ENCODE measurements around the gene TRMT10B. TPM values are rescaled to one million over a fixed set of nuclear protein-coding genes. Genes with fewer than 3 reads are reported as not detected.

The TRMT10B gene
- 10 to 100 TPM; 11.6 to 13.8 TPM for total RNA-seq

GRCh38 chr9:37753489-37754190 lies at the start of gene TRMT10B:
TRMT10B (plus strand) TSS chr9:37753805; CDS start chr9:37761932, 8,127 bp downstream.
- peak; percentile 81 for DNase-seq
- Mint-ChIP-seq H3K36me3 (peaks cover 8% of the 10 kb centered on the region), H3K4me3 (peak within 1 kb of the TSS; percentile 94), H3K9me3 (ENCODE audit: low read depth) (no peaks in the 10 kb centered on the region), H3K4me1 (peaks cover 26% of the 10 kb centered on the region), H3K27ac (peak within 1 kb of the TSS; percentile 91), H3K27me3 (no peaks in the 10 kb centered on the region)
- ATAC-seq = peak; percentile 94
- CTCF ChIA-PET = no interaction called here

- peaks cover 41% of the 10 kb centered on the region for H3K27me3 Mint-ChIP-seq
- ATAC-seq = no peak
- H3K36me3 Mint-ChIP-seq = no peaks in the 10 kb centered on the region
- CTCF ChIA-PET = no interaction called here
- DNase-seq = no peak
- H3K4me3 Mint-ChIP-seq = no peak overlapping the region
- H3K9me3 Mint-ChIP-seq (ENCODE audit: low read depth) = no peaks in the 10 kb centered on the region
- peaks cover 9% of the 10 kb centered on the region for H3K4me1 Mint-ChIP-seq
- H3K27ac Mint-ChIP-seq = no peak overlapping the region
Measured at GRCh38 chr9:37705787-37706186, 47.8 kb upstream of the TRMT10B start.

- ATAC-seq (no peak), DNase-seq (no peak)
- no peaks in the 10 kb centered on the region for H3K9me3 Mint-ChIP-seq (ENCODE audit: low read depth)
- H3K4me3 Mint-ChIP-seq = no peak overlapping the region
- H3K27ac Mint-ChIP-seq = no peak overlapping the region
- no peaks in the 10 kb centered on the region for H3K36me3 Mint-ChIP-seq
- peaks cover 9% of the 10 kb centered on the region for H3K4me1 Mint-ChIP-seq
- H3K27me3 Mint-ChIP-seq = peaks cover 41% of the 10 kb centered on the region
- CTCF ChIA-PET = no interaction called here
Measured at GRCh38 chr9:37706290-37706689, 47.3 kb upstream of the TRMT10B start.

- CTCF ChIA-PET = no interaction called here
- DNase-seq (no peak), ATAC-seq (no peak)
- peaks cover 41% of the 10 kb centered on the region for H3K27me3 Mint-ChIP-seq
- no peaks in the 10 kb centered on the region for H3K9me3 Mint-ChIP-seq (ENCODE audit: low read depth)
- H3K4me3 Mint-ChIP-seq = no peak overlapping the region
- no peaks in the 10 kb centered on the region for H3K36me3 Mint-ChIP-seq
- H3K4me1 Mint-ChIP-seq = peaks cover 12% of the 10 kb centered on the region
- no peak overlapping the region for H3K27ac Mint-ChIP-seq
Measured at GRCh38 chr9:37707748-37708147, 45.9 kb upstream of the TRMT10B start.

- Mint-ChIP-seq H3K27ac (no peak overlapping the region), H3K27me3 (peaks cover 44% of the 10 kb centered on the region), H3K36me3 (no peaks in the 10 kb centered on the region), H3K9me3 (ENCODE audit: low read depth) (no peaks in the 10 kb centered on the region), H3K4me3 (no peak overlapping the region), H3K4me1 (peaks cover 12% of the 10 kb centered on the region)
- DNase-seq (no peak), ATAC-seq (no peak)
- CTCF ChIA-PET = interaction anchor here (0.7 kb wide), 1 partner anchor 258 kb away, joined by 4 read pairs; no protein-coding TSS in a partner anchor
Measured at GRCh38 chr9:37710046-37710445, 43.6 kb upstream of the TRMT10B start.

GRCh38 chr9:37715260-37715659 lies 38.3 kb upstream of the TRMT10B start:
- Mint-ChIP-seq H3K27ac (no peak overlapping the region), H3K4me1 (peaks cover 7% of the 10 kb centered on the region), H3K27me3 (peaks cover 26% of the 10 kb centered on the region), H3K9me3 (ENCODE audit: low read depth) (no peaks in the 10 kb centered on the region), H3K36me3 (no peaks in the 10 kb centered on the region), H3K4me3 (no peak overlapping the region)
- CTCF ChIA-PET = no interaction called here
- DNase-seq (no peak), ATAC-seq (no peak)

- peaks cover 7% of the 10 kb centered on the region for H3K4me1 Mint-ChIP-seq
- DNase-seq (no peak), ATAC-seq (no peak)
- H3K27ac Mint-ChIP-seq = no peak overlapping the region
- H3K4me3 Mint-ChIP-seq = no peak overlapping the region
- no peaks in the 10 kb centered on the region for H3K36me3 Mint-ChIP-seq
- no peaks in the 10 kb centered on the region for H3K9me3 Mint-ChIP-seq (ENCODE audit: low read depth)
- peaks cover 23% of the 10 kb centered on the region for H3K27me3 Mint-ChIP-seq
- CTCF ChIA-PET = no interaction called here
Measured at GRCh38 chr9:37715991-37716505, 37.6 kb upstream of the TRMT10B start.

- peaks cover 18% of the 10 kb centered on the region for H3K27me3 Mint-ChIP-seq
- no peaks in the 10 kb centered on the region for H3K9me3 Mint-ChIP-seq (ENCODE audit: low read depth)
- no peak overlapping the region for H3K4me3 Mint-ChIP-seq
- H3K27ac Mint-ChIP-seq = no peak overlapping the region
- CTCF ChIA-PET = no interaction called here
- H3K36me3 Mint-ChIP-seq = no peaks in the 10 kb centered on the region
- peaks cover 4% of the 10 kb centered on the region for H3K4me1 Mint-ChIP-seq
- no peak for ATAC-seq
- no peak for DNase-seq
Measured at GRCh38 chr9:37719526-37719925, 34.1 kb upstream of the TRMT10B start.

GRCh38 chr9:37727013-37727412 lies 26.6 kb upstream of the TRMT10B start:
- CTCF ChIA-PET = no interaction called here
- Mint-ChIP-seq H3K36me3 (no peaks in the 10 kb centered on the region), H3K27ac (no peak overlapping the region), H3K4me3 (no peak overlapping the region), H3K9me3 (ENCODE audit: low read depth) (no peaks in the 10 kb centered on the region), H3K27me3 (peaks cover 19% of the 10 kb centered on the region), H3K4me1 (no peaks in the 10 kb centered on the region)
- ATAC-seq (no peak), DNase-seq (no peak)

GRCh38 chr9:37729499-37729898 lies 24.1 kb upstream of the TRMT10B start:
- H3K9me3 Mint-ChIP-seq (ENCODE audit: low read depth) = no peaks in the 10 kb centered on the region
- H3K36me3 Mint-ChIP-seq = no peaks in the 10 kb centered on the region
- peaks cover 38% of the 10 kb centered on the region for H3K27me3 Mint-ChIP-seq
- no peak for ATAC-seq
- CTCF ChIA-PET = interaction anchor here (0.7 kb wide), 1 partner anchor 364 kb away, joined by 3 read pairs; no protein-coding TSS in a partner anchor
- H3K27ac Mint-ChIP-seq = no peak overlapping the region
- DNase-seq = no peak
- no peaks in the 10 kb centered on the region for H3K4me1 Mint-ChIP-seq
- H3K4me3 Mint-ChIP-seq = no peak overlapping the region

GRCh38 chr9:37730256-37730655 lies 23.3 kb upstream of the TRMT10B start:
- H3K4me1 Mint-ChIP-seq = no peaks in the 10 kb centered on the region
- H3K27ac Mint-ChIP-seq = no peak overlapping the region
- H3K36me3 Mint-ChIP-seq = no peaks in the 10 kb centered on the region
- peaks cover 41% of the 10 kb centered on the region for H3K27me3 Mint-ChIP-seq
- DNase-seq = no peak
- CTCF ChIA-PET = no interaction called here
- no peak for ATAC-seq
- no peaks in the 10 kb centered on the region for H3K9me3 Mint-ChIP-seq (ENCODE audit: low read depth)
- no peak overlapping the region for H3K4me3 Mint-ChIP-seq

GRCh38 chr9:37730839-37731238 lies 22.8 kb upstream of the TRMT10B start:
- CTCF ChIA-PET = no interaction called here
- no peak overlapping the region for H3K27ac Mint-ChIP-seq
- no peaks in the 10 kb centered on the region for H3K9me3 Mint-ChIP-seq (ENCODE audit: low read depth)
- H3K36me3 Mint-ChIP-seq = no peaks in the 10 kb centered on the region
- DNase-seq = no peak
- no peaks in the 10 kb centered on the region for H3K4me1 Mint-ChIP-seq
- H3K4me3 Mint-ChIP-seq = no peak overlapping the region
- H3K27me3 Mint-ChIP-seq = peaks cover 44% of the 10 kb centered on the region
- no peak for ATAC-seq

GRCh38 chr9:37732086-37732741 lies 21.4 kb upstream of the TRMT10B start:
- no peaks in the 10 kb centered on the region for H3K9me3 Mint-ChIP-seq (ENCODE audit: low read depth)
- H3K4me3 Mint-ChIP-seq = no peak overlapping the region
- no peaks in the 10 kb centered on the region for H3K36me3 Mint-ChIP-seq
- CTCF ChIA-PET = no interaction called here
- peaks cover 41% of the 10 kb centered on the region for H3K27me3 Mint-ChIP-seq
- H3K4me1 Mint-ChIP-seq = no peaks in the 10 kb centered on the region
- no peak for DNase-seq
- ATAC-seq = no peak
- no peak overlapping the region for H3K27ac Mint-ChIP-seq

GRCh38 chr9:37732952-37733351 lies 20.7 kb upstream of the TRMT10B start:
- H3K27me3 Mint-ChIP-seq = peaks cover 40% of the 10 kb centered on the region
- no peak overlapping the region for H3K4me3 Mint-ChIP-seq
- no peaks in the 10 kb centered on the region for H3K36me3 Mint-ChIP-seq
- no peak for DNase-seq
- no peaks in the 10 kb centered on the region for H3K9me3 Mint-ChIP-seq (ENCODE audit: low read depth)
- no peak overlapping the region for H3K27ac Mint-ChIP-seq
- CTCF ChIA-PET = interaction anchor here (1.6 kb wide), 1 partner anchor 11 kb away, joined by 4 read pairs; no protein-coding TSS in a partner anchor
- H3K4me1 Mint-ChIP-seq = no peaks in the 10 kb centered on the region
- no peak for ATAC-seq

All from activated CD8-positive, alpha-beta memory T cell treated with anti-CD3 and anti-CD28 coated beads, Interleukin-2, amount 10 ng/mL, durations not matched to agents 7 days and 5 days (primary cell).